ENCODE measurements around the gene SV2C. TPM values are rescaled to one million over a fixed set of nuclear protein-coding genes. Genes with fewer than 3 reads are reported as not detected.
"Not testable (repeated sequence)": the region's sequence is repeated elsewhere in the genome, so short reads cannot be mapped to it uniquely, and the experiment has no call there.

Gene SV2C
- total RNA-seq, 1 donor: not detected

DNA sequence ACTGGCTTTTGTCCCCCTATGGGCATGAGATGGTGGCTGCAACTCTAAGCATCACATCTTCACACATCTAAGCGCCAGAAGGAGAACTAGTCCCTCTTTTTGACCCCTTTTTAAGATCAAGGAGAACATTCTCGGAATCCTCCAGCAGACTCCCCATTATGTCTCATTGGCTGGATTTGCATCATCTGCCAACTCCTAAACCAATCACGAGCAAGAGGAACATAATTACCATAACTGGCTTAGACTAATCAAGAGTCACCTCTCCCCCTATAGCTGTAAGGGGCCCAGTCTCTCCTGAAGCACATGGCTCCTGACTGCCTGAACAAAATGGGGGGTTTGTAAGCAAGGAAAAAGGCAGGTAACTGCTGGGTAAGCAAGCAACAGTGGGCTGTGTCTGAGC, 251.4 kb downstream of the SV2C start:
- DNase-seq (ENCODE audit: insufficient read length, low spot score, missing footprints): no peak
- no peaks in the 10 kb centered on the region for H3K79me2 ChIP-seq (ENCODE audit: insufficient read depth, low read length)
- no peaks in the 10 kb centered on the region for H3K27me3 ChIP-seq (ENCODE audit: insufficient read depth, low read length)
- no peak overlapping the region for H3K27ac ChIP-seq (ENCODE audit: low read depth, low read length)
- no peaks in the 10 kb centered on the region for H4K20me1 ChIP-seq (ENCODE audit: insufficient read depth, low read length)
- no peaks in the 10 kb centered on the region for H3K36me3 ChIP-seq (ENCODE audit: insufficient read depth, low read length)
- TF ChIP-seq, protein P1, sequence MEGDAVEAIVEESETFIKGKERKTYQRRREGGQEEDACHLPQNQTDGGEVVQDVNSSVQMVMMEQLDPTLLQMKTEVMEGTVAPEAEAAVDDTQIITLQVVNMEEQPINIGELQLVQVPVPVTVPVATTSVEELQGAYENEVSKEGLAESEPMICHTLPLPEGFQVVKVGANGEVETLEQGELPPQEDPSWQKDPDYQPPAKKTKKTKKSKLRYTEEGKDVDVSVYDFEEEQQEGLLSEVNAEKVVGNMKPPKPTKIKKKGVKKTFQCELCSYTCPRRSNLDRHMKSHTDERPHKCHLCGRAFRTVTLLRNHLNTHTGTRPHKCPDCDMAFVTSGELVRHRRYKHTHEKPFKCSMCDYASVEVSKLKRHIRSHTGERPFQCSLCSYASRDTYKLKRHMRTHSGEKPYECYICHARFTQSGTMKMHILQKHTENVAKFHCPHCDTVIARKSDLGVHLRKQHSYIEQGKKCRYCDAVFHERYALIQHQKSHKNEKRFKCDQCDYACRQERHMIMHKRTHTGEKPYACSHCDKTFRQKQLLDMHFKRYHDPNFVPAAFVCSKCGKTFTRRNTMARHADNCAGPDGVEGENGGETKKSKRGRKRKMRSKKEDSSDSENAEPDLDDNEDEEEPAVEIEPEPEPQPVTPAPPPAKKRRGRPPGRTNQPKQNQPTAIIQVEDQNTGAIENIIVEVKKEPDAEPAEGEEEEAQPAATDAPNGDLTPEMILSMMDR (IDR thresholded peaks at IDR 0.05; ENCODE audit: extremely low read depth, low read depth, low read length): no peak
- H3K4me2 ChIP-seq (ENCODE audit: insufficient read depth, low read length): no peak overlapping the region
- H3K4me3 ChIP-seq (ENCODE audit: insufficient read depth, low read length): no peak overlapping the region
- no peak overlapping the region for H2AFZ ChIP-seq (ENCODE audit: low read length)
- H3K4me1 ChIP-seq (ENCODE audit: insufficient read depth, low read length): no peaks in the 10 kb centered on the region
- no peaks in the 10 kb centered on the region for H3K9me3 ChIP-seq (ENCODE audit: low read depth, low read length)

DNA sequence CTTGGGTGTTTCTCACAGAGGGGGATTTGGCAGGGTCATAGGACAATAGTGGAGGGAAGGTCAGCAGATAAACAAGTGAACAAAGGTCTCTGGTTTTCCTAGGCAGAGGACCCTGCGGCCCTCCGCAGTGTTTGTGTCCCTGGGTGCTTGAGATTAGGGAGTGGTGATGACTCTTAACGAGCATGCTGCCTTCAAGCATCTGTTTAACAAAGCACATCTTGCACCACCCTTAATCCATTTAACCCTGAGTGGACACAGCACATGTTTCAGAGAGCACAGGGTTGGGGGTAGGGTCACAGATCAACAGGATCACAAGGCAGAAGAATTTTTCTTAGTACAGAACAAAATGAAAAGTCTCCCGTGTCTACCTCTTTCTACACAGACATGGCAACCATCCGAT, 252.3 kb downstream of the SV2C start:
- DNase-seq (ENCODE audit: insufficient read length, low spot score, missing footprints); H3K27me3 ChIP-seq (ENCODE audit: insufficient read depth, low read length); H3K79me2 ChIP-seq (ENCODE audit: insufficient read depth, low read length); H2AFZ ChIP-seq (ENCODE audit: low read length); H3K27ac ChIP-seq (ENCODE audit: low read depth, low read length); H3K4me3 ChIP-seq (ENCODE audit: insufficient read depth, low read length); H3K4me1 ChIP-seq (ENCODE audit: insufficient read depth, low read length); H3K9me3 ChIP-seq (ENCODE audit: low read depth, low read length); H3K4me2 ChIP-seq (ENCODE audit: insufficient read depth, low read length); H3K36me3 ChIP-seq (ENCODE audit: insufficient read depth, low read length); H4K20me1 ChIP-seq (ENCODE audit: insufficient read depth, low read length): not testable (repeated sequence)

DNA sequence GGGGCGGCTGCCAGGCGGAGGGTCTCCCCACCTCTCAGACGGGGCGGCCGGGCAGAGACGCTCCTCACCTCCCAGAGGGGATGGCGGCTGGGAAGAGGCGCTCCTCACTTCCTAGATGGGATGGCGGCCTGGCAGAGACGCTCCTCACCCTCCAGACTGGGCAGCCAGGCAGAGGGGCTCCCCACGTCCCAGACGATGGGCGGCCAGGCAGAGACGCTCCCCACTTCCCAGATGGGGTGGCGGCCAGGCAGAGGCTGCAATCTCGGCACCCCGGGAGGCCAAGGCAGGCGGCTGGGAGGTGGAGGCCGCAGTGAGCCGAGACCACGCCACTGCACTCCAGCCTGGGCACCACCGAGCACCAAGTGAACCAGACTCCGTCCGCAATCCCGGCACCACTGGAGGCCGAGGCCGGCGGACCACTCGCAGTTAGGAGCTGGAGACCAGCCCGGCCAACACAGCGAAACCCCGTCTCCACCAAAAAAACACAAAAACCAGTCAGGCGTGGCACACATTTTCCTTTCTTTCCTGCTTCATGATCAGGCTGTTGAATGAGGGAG, 253.1 kb downstream of the SV2C start:
- H4K20me1 ChIP-seq (ENCODE audit: insufficient read depth, low read length); H3K27me3 ChIP-seq (ENCODE audit: insufficient read depth, low read length); H3K79me2 ChIP-seq (ENCODE audit: insufficient read depth, low read length); H3K4me2 ChIP-seq (ENCODE audit: insufficient read depth, low read length); H3K4me3 ChIP-seq (ENCODE audit: insufficient read depth, low read length); H3K27ac ChIP-seq (ENCODE audit: low read depth, low read length); H3K36me3 ChIP-seq (ENCODE audit: insufficient read depth, low read length); DNase-seq (ENCODE audit: insufficient read length, low spot score, missing footprints); H3K9me3 ChIP-seq (ENCODE audit: low read depth, low read length); H3K4me1 ChIP-seq (ENCODE audit: insufficient read depth, low read length); H2AFZ ChIP-seq (ENCODE audit: low read length): not testable (repeated sequence)

DNA sequence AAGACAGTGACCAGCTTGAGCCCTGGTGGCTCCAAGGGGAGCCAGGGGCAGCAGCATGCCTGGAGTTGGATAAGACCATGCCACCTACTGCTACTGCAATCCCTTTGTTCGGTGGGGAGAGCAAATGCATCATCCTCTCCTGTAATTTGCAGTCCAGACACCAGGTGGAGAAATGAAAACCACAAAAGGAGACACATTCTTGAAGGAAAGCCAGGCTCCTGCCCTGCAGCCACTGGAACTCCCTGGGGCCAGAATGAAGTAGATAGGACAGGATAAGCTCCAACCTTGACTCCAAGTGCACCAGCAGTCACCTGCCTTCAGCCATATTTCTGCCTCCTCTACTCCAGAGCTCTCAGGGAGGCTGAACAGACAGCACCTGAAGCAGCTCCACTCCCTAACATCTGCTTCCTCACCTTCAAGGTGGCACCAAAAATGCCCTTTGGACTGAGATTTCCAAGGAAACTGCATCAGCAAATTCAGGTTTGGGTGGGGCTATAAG, 254.8 kb downstream of the SV2C start:
- no peaks in the 10 kb centered on the region for H3K79me2 ChIP-seq (ENCODE audit: insufficient read depth, low read length)
- H4K20me1 ChIP-seq (ENCODE audit: insufficient read depth, low read length): no peaks in the 10 kb centered on the region
- no peak overlapping the region for H3K4me3 ChIP-seq (ENCODE audit: insufficient read depth, low read length)
- no peaks in the 10 kb centered on the region for H3K36me3 ChIP-seq (ENCODE audit: insufficient read depth, low read length)
- no peak for DNase-seq (ENCODE audit: insufficient read length, low spot score, missing footprints)
- H3K27me3 ChIP-seq (ENCODE audit: insufficient read depth, low read length): no peaks in the 10 kb centered on the region
- no peaks in the 10 kb centered on the region for H3K9me3 ChIP-seq (ENCODE audit: low read depth, low read length)
- H3K4me2 ChIP-seq (ENCODE audit: insufficient read depth, low read length): no peak overlapping the region
- no peaks in the 10 kb centered on the region for H3K4me1 ChIP-seq (ENCODE audit: insufficient read depth, low read length)
- TF ChIP-seq, protein P1 (IDR thresholded peaks at IDR 0.05; ENCODE audit: extremely low read depth, low read depth, low read length): peak; percentile 26
- no peak overlapping the region for H2AFZ ChIP-seq (ENCODE audit: low read length)
- no peak overlapping the region for H3K27ac ChIP-seq (ENCODE audit: low read depth, low read length)

DNA sequence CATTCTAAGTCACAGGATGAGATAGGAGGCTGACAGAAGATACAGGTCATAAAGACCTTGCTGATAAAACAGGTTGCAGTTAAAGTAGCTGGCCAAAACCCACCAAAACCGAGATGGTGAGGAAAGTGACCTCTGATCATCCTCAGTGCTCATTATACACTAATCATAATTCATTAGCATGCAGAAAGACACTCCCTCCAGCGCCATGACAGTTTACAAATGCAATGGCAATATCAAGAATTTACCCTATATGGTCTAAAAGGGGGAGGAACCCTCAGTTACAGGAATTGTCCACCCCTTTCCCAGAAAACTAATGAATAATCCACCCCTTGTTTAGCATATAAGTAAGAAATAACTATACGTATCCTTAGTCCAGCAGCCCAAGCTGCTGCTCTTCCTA, 256.7 kb downstream of the SV2C start:
- no peaks in the 10 kb centered on the region for H4K20me1 ChIP-seq (ENCODE audit: insufficient read depth, low read length)
- H3K36me3 ChIP-seq (ENCODE audit: insufficient read depth, low read length): no peaks in the 10 kb centered on the region
- no peaks in the 10 kb centered on the region for H3K9me3 ChIP-seq (ENCODE audit: low read depth, low read length)
- no peaks in the 10 kb centered on the region for H3K79me2 ChIP-seq (ENCODE audit: insufficient read depth, low read length)
- no peak overlapping the region for H3K4me3 ChIP-seq (ENCODE audit: insufficient read depth, low read length)
- no peak overlapping the region for H3K27ac ChIP-seq (ENCODE audit: low read depth, low read length)
- no peak overlapping the region for H3K4me2 ChIP-seq (ENCODE audit: insufficient read depth, low read length)
- TF ChIP-seq, protein P1 (IDR thresholded peaks at IDR 0.05; ENCODE audit: extremely low read depth, low read depth, low read length): no peak
- no peak for DNase-seq (ENCODE audit: insufficient read length, low spot score, missing footprints)
- no peaks in the 10 kb centered on the region for H3K27me3 ChIP-seq (ENCODE audit: insufficient read depth, low read length)
- no peaks in the 10 kb centered on the region for H3K4me1 ChIP-seq (ENCODE audit: insufficient read depth, low read length)
- H2AFZ ChIP-seq (ENCODE audit: low read length): no peak overlapping the region
